ENCODE data around the gene MAP4K4.
"Not testable (repeated sequence)": the region's sequence is repeated elsewhere in the genome, so short reads cannot be mapped to it uniquely, and the experiment has no call there.

Gene MAP4K4

DNA sequence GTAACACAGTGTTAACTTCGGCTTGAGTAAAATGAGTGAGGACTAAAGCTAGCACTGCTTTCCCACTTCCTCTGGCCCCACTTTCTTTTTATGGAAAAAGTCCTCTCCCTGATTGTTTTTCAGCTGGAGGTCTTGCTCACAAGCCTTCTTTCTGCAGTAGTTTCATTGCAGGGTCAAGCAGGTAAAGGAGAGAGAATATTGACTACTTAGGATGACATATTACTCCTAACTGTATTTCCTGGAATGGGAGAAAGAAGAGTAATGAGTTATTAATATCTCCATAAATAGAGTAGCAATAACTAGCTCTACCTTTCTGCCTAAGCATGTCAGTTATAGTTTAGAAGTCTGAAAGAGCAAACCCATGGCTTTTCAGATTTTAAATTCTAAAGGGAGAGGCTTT lies 45.0 kb downstream of the MAP4K4 start:
- DNase-seq (ENCODE audit: low read depth in 3 of 3): no peak

- no peak for DNase-seq (ENCODE audit: low read depth in 3 of 3)
Observed at GRCh38 chr2:101743288-101743687, 45.8 kb downstream of the MAP4K4 start.

- no peak for DNase-seq (ENCODE audit: low read depth in 3 of 3)
Observed at GRCh38 chr2:101744832-101745231, 47.3 kb downstream of the MAP4K4 start.

- DNase-seq (ENCODE audit: low read depth in 3 of 3): no peak
Observed at GRCh38 chr2:101745711-101746694, 48.5 kb downstream of the MAP4K4 start.

- no peak for DNase-seq (ENCODE audit: low read depth in 3 of 3)
Observed at GRCh38 chr2:101748000-101748399, 50.5 kb downstream of the MAP4K4 start.

DNA sequence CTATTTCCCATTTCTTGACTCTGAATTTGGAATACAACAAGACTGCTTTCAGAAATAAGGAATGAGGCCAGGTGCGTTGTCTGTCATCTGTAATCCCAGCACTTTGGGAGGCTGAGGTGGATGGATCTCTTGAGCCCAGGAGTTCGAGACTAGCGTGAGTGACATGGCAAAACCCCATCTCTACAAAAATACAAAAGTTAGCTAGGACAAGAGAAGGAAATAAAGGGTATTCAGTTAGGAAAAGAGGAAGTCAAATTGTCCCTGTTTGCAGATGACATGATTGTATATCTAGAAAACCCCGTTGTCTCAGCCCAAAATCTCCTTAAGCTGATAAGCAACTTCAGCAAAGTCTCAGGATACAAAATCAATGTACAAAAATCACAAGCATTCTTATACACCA lies 51.0 kb downstream of the MAP4K4 start:
- not testable (repeated sequence) for DNase-seq (ENCODE audit: low read depth in 3 of 3)

DNA sequence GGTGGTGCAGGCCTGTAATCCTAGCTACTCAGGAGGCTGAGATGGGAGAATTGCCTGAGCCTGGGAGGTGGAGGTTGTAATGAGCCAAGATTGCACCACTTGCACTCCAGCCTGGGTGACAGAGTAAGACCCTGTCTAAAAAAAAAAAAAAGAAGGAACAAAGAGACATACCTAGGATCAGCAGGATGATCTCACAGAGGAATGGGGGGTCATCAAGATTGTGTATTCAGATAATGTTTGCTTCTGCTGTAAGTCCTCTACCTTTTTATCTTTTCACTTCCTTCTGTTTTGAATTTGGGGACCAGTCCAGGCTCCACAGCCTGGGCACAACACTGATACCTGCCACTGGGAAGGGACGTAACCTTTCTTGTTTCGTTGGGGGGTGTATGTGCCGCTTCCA lies 53.2 kb downstream of the MAP4K4 start:
- DNase-seq (ENCODE audit: low read depth in 3 of 3): no peak

DNA sequence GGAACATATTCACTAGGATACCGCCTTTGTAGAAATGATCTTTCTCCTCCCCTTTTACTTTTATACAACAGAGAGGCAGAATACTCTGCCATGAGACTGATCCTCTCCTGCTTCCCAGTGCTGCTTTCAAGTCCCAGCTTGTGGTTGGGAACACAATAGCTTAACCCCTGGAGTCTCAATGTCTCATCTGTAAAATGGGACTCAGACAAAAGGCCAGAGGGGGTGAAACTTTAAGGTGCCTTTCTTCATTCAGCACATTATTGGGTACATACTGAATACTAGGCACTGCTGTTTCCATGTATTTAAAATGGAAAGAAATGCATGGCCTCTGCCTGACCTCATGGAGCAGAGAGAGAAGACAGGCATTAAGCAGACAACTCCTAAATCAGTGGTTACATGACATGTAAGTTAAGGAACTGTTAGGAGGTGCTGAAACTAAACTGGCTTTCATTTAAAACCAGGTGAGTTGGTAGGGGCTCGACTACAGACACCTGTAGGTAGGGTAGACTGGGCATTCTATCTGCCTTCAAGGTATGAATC lies 53.8 kb downstream of the MAP4K4 start:
- DNase-seq (ENCODE audit: low read depth in 3 of 3): no peak

- DNase-seq (ENCODE audit: low read depth in 3 of 3): no peak
Observed at GRCh38 chr2:101751875-101752619, 54.5 kb downstream of the MAP4K4 start.

GRCh38 chr2:101752716-101753616 lies 55.5 kb downstream of the MAP4K4 start:
- no peak for DNase-seq (ENCODE audit: low read depth in 3 of 3)

DNA sequence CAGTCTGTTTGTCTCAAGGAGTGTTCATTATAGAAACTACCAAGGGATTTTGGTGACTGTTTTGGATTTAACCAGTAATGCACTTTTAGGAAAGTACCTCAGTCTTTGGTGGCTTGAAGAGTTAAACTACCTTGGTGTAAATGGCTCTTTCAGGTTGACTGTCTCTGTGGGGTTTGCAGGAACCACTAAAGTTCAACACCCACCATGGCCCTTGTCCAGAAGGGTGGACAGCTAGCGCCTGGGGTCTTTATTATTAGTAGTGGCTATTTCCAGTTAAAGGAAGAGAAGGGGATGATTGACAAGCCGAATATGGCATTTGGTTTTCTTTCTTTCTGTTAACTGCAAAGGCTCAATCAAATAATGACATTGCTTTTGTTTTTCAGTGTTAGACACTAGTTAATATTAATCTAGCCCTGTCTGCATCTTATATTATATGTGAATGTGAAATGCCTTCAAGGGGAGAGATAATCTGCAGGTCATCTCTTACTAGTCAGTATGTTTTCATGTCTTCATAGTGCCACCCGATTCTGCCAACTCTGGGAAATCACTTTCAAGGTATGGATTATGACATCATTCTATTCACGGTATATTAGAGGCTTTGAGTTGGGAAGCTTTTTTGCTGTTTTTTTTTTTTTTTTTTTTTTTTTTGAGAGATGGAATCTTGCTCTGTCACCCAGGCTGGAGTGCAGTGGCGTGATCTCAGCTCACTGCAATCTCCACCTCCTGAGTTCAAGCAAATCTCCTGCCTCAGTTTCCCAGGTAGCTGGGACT lies 56.4 kb downstream of the MAP4K4 start:
- DNase-seq (ENCODE audit: low read depth in 3 of 3): no peak

GRCh38 chr2:101754618-101755017 lies 57.1 kb downstream of the MAP4K4 start:
- DNase-seq (ENCODE audit: low read depth in 3 of 3): no peak

- DNase-seq (ENCODE audit: low read depth in 3 of 3): no peak
Observed at GRCh38 chr2:101756266-101756665, 58.8 kb downstream of the MAP4K4 start.

GRCh38 chr2:101758001-101758400 lies 60.5 kb downstream of the MAP4K4 start:
- no peak for DNase-seq (ENCODE audit: low read depth in 3 of 3)

- no peak for DNase-seq (ENCODE audit: low read depth in 3 of 3)
Observed at GRCh38 chr2:101759162-101759561, 61.7 kb downstream of the MAP4K4 start.

DNA sequence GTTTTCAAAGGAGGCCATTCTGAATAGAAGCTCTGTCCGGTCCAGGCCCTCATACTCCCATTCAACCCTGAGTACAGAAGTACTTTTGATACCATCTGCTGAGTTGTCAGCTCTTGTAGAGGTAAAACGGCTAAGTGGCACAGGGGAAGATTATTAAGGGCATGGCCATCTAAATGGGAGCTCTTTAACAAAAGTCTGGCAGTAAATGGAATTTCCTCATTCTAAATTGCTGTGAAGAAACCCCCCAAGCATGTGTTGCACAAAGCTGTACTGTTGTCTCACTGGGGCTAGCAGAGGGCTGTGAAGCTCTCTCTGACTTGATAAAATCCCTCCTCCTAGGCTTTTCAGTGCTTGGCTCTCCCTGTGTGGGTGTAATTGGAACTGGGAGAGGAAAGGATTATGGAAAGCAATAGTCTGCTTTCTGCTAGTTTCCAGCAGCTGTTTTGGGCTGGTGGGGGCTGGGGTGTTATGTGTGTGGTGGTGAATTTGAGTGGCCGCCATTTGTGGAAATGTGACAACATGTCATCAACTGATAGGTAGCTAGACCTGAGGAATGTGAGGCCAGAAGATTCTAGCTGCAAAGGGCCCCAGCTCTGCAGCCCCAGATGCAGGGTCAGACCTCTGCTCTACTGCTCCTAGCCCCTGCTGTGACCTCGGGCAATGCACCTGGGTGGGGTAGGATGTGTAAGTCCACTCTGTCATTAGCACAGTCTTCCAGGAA lies 65.1 kb downstream of the MAP4K4 start:
- no peak for DNase-seq (ENCODE audit: low read depth in 3 of 3)

GRCh38 chr2:101763496-101764333 lies 66.2 kb downstream of the MAP4K4 start:
- no peak for DNase-seq (ENCODE audit: low read depth in 3 of 3)

- no peak for DNase-seq (ENCODE audit: low read depth in 3 of 3)
Observed at GRCh38 chr2:101766337-101766736, 68.8 kb downstream of the MAP4K4 start.

All from stimulated activated CD4-positive, alpha-beta T cell treated with anti-CD3 and anti-CD28 coated beads, TNF-alpha, amount 100 ng/mL, for 4 hours (primary cell).